Activated CD8-positive, alpha-beta T cell treated with anti-CD3 and anti-CD28 coated beads for 36 hours (primary cell): ENCODE data around the gene SLC27A6. TPM values are rescaled to one million over a fixed set of nuclear protein-coding genes. Genes with fewer than 3 reads are reported as not detected.

ENCODE experiments used
- ATAC-seq: fragments of 200-7000 bp; cut with Tn5 transposase; one replicate; pipeline ENCODE4 v1.10.0; 2021; ENCODE audit warnings: mild to moderate bottlenecking, moderate library complexity
- CTCF ChIA-PET: fragments of 350-600 bp; sonication (Branson Sonifier 250); formaldehyde crosslinking; loops from one replicate; lab custom pipeline; 2021; ENCODE audit warnings: antibody characterized with exemption; lab: Charles Lee
- POLR2A ChIA-PET: fragments of 350-600 bp; sonication (Branson Sonifier 250); formaldehyde crosslinking; loops from one replicate; lab custom pipeline; 2021; ENCODE audit warnings: antibody characterized with exemption; lab: Charles Lee
- DNase-seq: peaks from one replicate; pipeline ENCODE4 v3.0.0-alpha.2; 2020
- H3K27ac Mint-ChIP-seq: one replicate; pipeline ENCODE4 v1.8.0; 2021; ENCODE audit warnings: mild to moderate bottlenecking, mixed read lengths
- H3K27me3 Mint-ChIP-seq: one replicate; pipeline ENCODE4 v1.8.0; 2021; ENCODE audit warnings: mixed read lengths
- H3K36me3 Mint-ChIP-seq: one replicate; pipeline ENCODE4 v1.8.0; 2021; ENCODE audit warnings: low read depth, mixed read lengths
- H3K4me1 Mint-ChIP-seq: one replicate; pipeline ENCODE4 v1.8.0; 2021; ENCODE audit warnings: low read depth, mixed read lengths
- H3K4me3 Mint-ChIP-seq: one replicate; pipeline ENCODE4 v1.8.0; 2021; ENCODE audit warnings: mild to moderate bottlenecking, moderate library complexity, mixed read lengths
- H3K9me3 Mint-ChIP-seq: one replicate; pipeline ENCODE4 v1.8.0; 2021; ENCODE audit warnings: mixed read lengths
- CTCF ChIP-seq: fragments of 200-600 bp; IDR thresholded peaks from one replicate; pipeline ENCODE4 v1.8.0; 2022; ENCODE audit warnings: antibody characterized with exemption, mild to moderate bottlenecking
- intact Hi-C: fragments of 100-400 bp; cut with micrococcal nuclease; formaldehyde crosslinking; loops from one replicate; pipeline ENCODE4 v1.10.0; 2022
- total RNA-seq, 2 experiments: library from RNA; stranded (reverse); gene quantifications; one replicate each; pipeline ENCODE4 v1.2.3, GENCODE V29; 2021

Gene SLC27A6
- total RNA-seq, 2 experiments from 2014 or later = not detected

GRCh38 chr5:128973244-128973643, 8.0 kb downstream of the SLC27A6 start:
- Mint-ChIP-seq H3K4me1 (no peaks in the 10 kb centered on the region), H3K9me3 (no peaks in the 10 kb centered on the region), H3K27me3 (peaks cover 7% of the 10 kb centered on the region), H3K36me3 (no peaks in the 10 kb centered on the region), H3K27ac (no peak overlapping the region), H3K4me3 (no peak overlapping the region)
- intact Hi-C loops = no loop called here
- no peak for DNase-seq
- ChIA-PET CTCF (no interaction called here), POLR2A (no interaction called here)
- ATAC-seq = no peak
- no peak for TF ChIP-seq CTCF

- ChIA-PET POLR2A (no interaction called here), CTCF (no interaction called here)
- Mint-ChIP-seq H3K27me3 (peaks cover 7% of the 10 kb centered on the region), H3K9me3 (no peaks in the 10 kb centered on the region), H3K4me3 (no peak overlapping the region), H3K27ac (no peak overlapping the region), H3K36me3 (no peaks in the 10 kb centered on the region), H3K4me1 (no peaks in the 10 kb centered on the region)
- ATAC-seq (peak; percentile 24), DNase-seq (no peak)
- no peak for TF ChIP-seq CTCF
- intact Hi-C loops = no loop called here
These were observed 9.3 kb downstream of the SLC27A6 start for GRCh38 chr5:128974567-128974966.

- H3K36me3 Mint-ChIP-seq = no peaks in the 10 kb centered on the region
- POLR2A ChIA-PET = no interaction called here
- CTCF ChIA-PET = no interaction called here
- H3K4me1 Mint-ChIP-seq = no peaks in the 10 kb centered on the region
- intact Hi-C loops = no loop called here
- no peak overlapping the region for H3K27ac Mint-ChIP-seq
- ATAC-seq = no peak
- no peaks in the 10 kb centered on the region for H3K9me3 Mint-ChIP-seq
- peaks cover 4% of the 10 kb centered on the region for H3K27me3 Mint-ChIP-seq
- DNase-seq = no peak
- no peak overlapping the region for H3K4me3 Mint-ChIP-seq
- TF ChIP-seq CTCF = no peak
These were observed 14.5 kb downstream of the SLC27A6 start for GRCh38 chr5:128979761-128980160.

- Mint-ChIP-seq H3K36me3 (no peaks in the 10 kb centered on the region), H3K27ac (no peak overlapping the region), H3K27me3 (peaks cover 4% of the 10 kb centered on the region), H3K4me3 (no peak overlapping the region), H3K9me3 (no peaks in the 10 kb centered on the region), H3K4me1 (no peaks in the 10 kb centered on the region)
- no peak for TF ChIP-seq CTCF
- intact Hi-C loops = no loop called here
- ATAC-seq = no peak
- ChIA-PET CTCF (no interaction called here), POLR2A (interaction anchor here (0.7 kb wide), 1 partner anchor 1526 kb away, joined by 3 read pairs; no protein-coding TSS in a partner anchor)
- DNase-seq = no peak
These were observed 15.6 kb downstream of the SLC27A6 start for GRCh38 chr5:128980917-128981316.

- no peak overlapping the region for H3K4me3 Mint-ChIP-seq
- POLR2A ChIA-PET = no interaction called here
- H3K4me1 Mint-ChIP-seq = no peaks in the 10 kb centered on the region
- no peak for TF ChIP-seq CTCF
- no peaks in the 10 kb centered on the region for H3K9me3 Mint-ChIP-seq
- no peaks in the 10 kb centered on the region for H3K36me3 Mint-ChIP-seq
- no peak for DNase-seq
- CTCF ChIA-PET = no interaction called here
- H3K27me3 Mint-ChIP-seq = no peaks in the 10 kb centered on the region
- no peak overlapping the region for H3K27ac Mint-ChIP-seq
- intact Hi-C loops = no loop called here
- no peak for ATAC-seq
These were observed 19.2 kb downstream of the SLC27A6 start for GRCh38 chr5:128984480-128984879.
